GM23338 (cell line): Measurements from ENCODE around the gene RBMS2. TPM values are rescaled to one million over a fixed set of nuclear protein-coding genes. Genes with fewer than 3 reads are reported as not detected.
A peak's percentile ranks its signal among the peaks of the same experiment; 100 is the strongest.

ENCODE experiments used
- ATAC-seq: fragments of 200-7000 bp; cut with Tn5 transposase; 3 replicates; pipeline ENCODE4 v1.9.1; 2020
- DNase-seq: peaks from one replicate; pipeline ENCODE4 v3.0.0-alpha.2; 2015; ENCODE audit warnings: low spot score
- H2AFZ ChIP-seq: fragments of 200-600 bp; sonication (generic); 2 replicates; pipeline ENCODE4 v1.8.0; 2016; ENCODE audit warnings: antibody characterized with exemption, mild to moderate bottlenecking, moderate library complexity
- H3F3A ChIP-seq: fragments of 200-600 bp; sonication (generic); replicated peaks from 2 replicates; pipeline ENCODE4 v1.8.0; 2017; ENCODE audit warnings: antibody characterized with exemption, mixed run types, low read depth
- H3K27ac ChIP-seq: fragments of 200-600 bp; sonication (generic); 2 replicates; pipeline ENCODE4 v1.6.1; 2016; ENCODE audit warnings: low read depth
- H3K27me3 ChIP-seq: fragments of 200-600 bp; sonication (generic); 2 replicates; pipeline ENCODE4 v1.8.0; 2016; ENCODE audit warnings: mild to moderate bottlenecking, mixed run types, moderate library complexity; ENCODE audit not compliant: insufficient read depth
- H3K36me3 ChIP-seq: fragments of 200-600 bp; sonication (generic); 2 replicates; pipeline ENCODE4 v1.8.0; 2016; ENCODE audit warnings: mild to moderate bottlenecking; ENCODE audit not compliant: insufficient read depth
- H3K4me1 ChIP-seq: fragments of 200-600 bp; sonication (generic); 2 replicates; pipeline ENCODE4 v1.8.0; 2016; ENCODE audit warnings: mild to moderate bottlenecking, moderate library complexity; ENCODE audit not compliant: insufficient read depth
- H3K4me2 ChIP-seq: fragments of 200-600 bp; sonication (generic); 2 replicates; pipeline ENCODE4 v1.7.1; 2017; ENCODE audit warnings: mixed run types
- H3K4me3 ChIP-seq: fragments of 200-600 bp; sonication (generic); 2 replicates; pipeline ENCODE4 v1.6.1; 2016; ENCODE audit warnings: mixed run types
- H3K79me2 ChIP-seq: fragments of 200-600 bp; sonication (generic); replicated peaks from 2 replicates; pipeline ENCODE4 v1.8.0; 2017; ENCODE audit warnings: mild to moderate bottlenecking; ENCODE audit not compliant: insufficient read depth
- H3K9me2 ChIP-seq: fragments of 200-600 bp; sonication (generic); 2 replicates; pipeline ENCODE4 v1.8.0; 2017; ENCODE audit not compliant: insufficient read depth
- H4K20me1 ChIP-seq: fragments of 200-600 bp; sonication (generic); replicated peaks from 2 replicates; pipeline ENCODE4 v1.8.0; 2017; ENCODE audit warnings: mild to moderate bottlenecking; ENCODE audit not compliant: insufficient read depth
- H3K27ac Mint-ChIP-seq: 2 replicates; pipeline ENCODE4 v1.8.0; 2020; ENCODE audit warnings: inconsistent platforms, mild to moderate bottlenecking, moderate library complexity, mixed read lengths
- H3K27me3 Mint-ChIP-seq: 3 replicates; pipeline ENCODE4 v1.8.0; 2022; ENCODE audit warnings: low read depth, mild to moderate bottlenecking, moderate library complexity, mixed read lengths, inconsistent platforms; ENCODE audit not compliant: insufficient read depth, poor library complexity
- H3K36me3 Mint-ChIP-seq: 3 replicates; pipeline ENCODE4 v1.8.0; 2021; ENCODE audit warnings: low read depth, mild to moderate bottlenecking, inconsistent platforms, moderate library complexity, mixed read lengths
- H3K4me1 Mint-ChIP-seq: 3 replicates; pipeline ENCODE4 v1.8.0; 2020; ENCODE audit warnings: mild to moderate bottlenecking, inconsistent platforms, mixed read lengths
- H3K4me3 Mint-ChIP-seq: 3 replicates; pipeline ENCODE4 v1.8.0; 2021; ENCODE audit warnings: moderate library complexity, mild to moderate bottlenecking, inconsistent platforms, mixed read lengths
- H3K9me3 Mint-ChIP-seq: 3 replicates; pipeline ENCODE4 v1.8.0; 2020; ENCODE audit warnings: moderate library complexity, mild to moderate bottlenecking, inconsistent platforms, mixed read lengths
- CREB1 ChIP-seq: fragments of 250-450 bp; sonication (Bioruptor Pico); IDR thresholded peaks from 2 replicates; pipeline ENCODE4 v1.5.0; 2020; ENCODE audit warnings: low read depth, mild to moderate bottlenecking, moderate library complexity
- JUNB ChIP-seq: IDR thresholded peaks from one replicate; pipeline ENCODE4 v1.6.1; 2016; ENCODE audit warnings: antibody characterized with exemption; ENCODE audit not compliant: unreplicated experiment
- NANOG ChIP-seq: IDR thresholded peaks from 2 replicates; pipeline ENCODE4 v1.6.1; 2016; ENCODE audit warnings: antibody characterized with exemption, borderline replicate concordance
- ZNF331 ChIP-seq: fragments of 250-450 bp; sonication (Bioruptor Pico); IDR thresholded peaks from 2 replicates; pipeline ENCODE4 v1.5.0; 2020; ENCODE audit warnings: low read depth, mild to moderate bottlenecking, moderate library complexity
- ZNF462 ChIP-seq: fragments of 250-450 bp; sonication (Bioruptor Pico); IDR thresholded peaks from 2 replicates; pipeline ENCODE4 v1.5.0; 2020; ENCODE audit warnings: mild to moderate bottlenecking, moderate library complexity
- polyA plus RNA-seq: library from polyadenylated mRNA; unstranded; fragments of >200 nt; fragmentation: Nextera tagmentation; extraction: Ambion mirVana; gene quantifications from 2 replicates; pipeline ENCODE4 v1.2.1, GENCODE V29; 2016
- total RNA-seq: library from RNA; depleted of rRNA; stranded (reverse); fragments of >200 nt; shearing (Covaris generic); gene quantifications from 2 replicates; pipeline ENCODE4 v1.2.3, GENCODE V29; 2014
- TF ChIP-seq, protein P1 (sequence below): IDR thresholded peaks from one replicate; pipeline ENCODE4 v1.6.1; 2018; ENCODE audit warnings: antibody characterized with exemption; ENCODE audit not compliant: unreplicated experiment

Gene RBMS2
- total and polyA plus RNA-seq, 2 experiments from 2014 or later, result 9.2 to 16.8 TPM

GRCh38 chr12:56616244-56616643 lies 94.6 kb downstream of the RBMS2 start (continued):
- no peak for TF ChIP-seq ZNF462 (CRISPR knock-in tag)
- TF ChIP-seq, protein P1, sequence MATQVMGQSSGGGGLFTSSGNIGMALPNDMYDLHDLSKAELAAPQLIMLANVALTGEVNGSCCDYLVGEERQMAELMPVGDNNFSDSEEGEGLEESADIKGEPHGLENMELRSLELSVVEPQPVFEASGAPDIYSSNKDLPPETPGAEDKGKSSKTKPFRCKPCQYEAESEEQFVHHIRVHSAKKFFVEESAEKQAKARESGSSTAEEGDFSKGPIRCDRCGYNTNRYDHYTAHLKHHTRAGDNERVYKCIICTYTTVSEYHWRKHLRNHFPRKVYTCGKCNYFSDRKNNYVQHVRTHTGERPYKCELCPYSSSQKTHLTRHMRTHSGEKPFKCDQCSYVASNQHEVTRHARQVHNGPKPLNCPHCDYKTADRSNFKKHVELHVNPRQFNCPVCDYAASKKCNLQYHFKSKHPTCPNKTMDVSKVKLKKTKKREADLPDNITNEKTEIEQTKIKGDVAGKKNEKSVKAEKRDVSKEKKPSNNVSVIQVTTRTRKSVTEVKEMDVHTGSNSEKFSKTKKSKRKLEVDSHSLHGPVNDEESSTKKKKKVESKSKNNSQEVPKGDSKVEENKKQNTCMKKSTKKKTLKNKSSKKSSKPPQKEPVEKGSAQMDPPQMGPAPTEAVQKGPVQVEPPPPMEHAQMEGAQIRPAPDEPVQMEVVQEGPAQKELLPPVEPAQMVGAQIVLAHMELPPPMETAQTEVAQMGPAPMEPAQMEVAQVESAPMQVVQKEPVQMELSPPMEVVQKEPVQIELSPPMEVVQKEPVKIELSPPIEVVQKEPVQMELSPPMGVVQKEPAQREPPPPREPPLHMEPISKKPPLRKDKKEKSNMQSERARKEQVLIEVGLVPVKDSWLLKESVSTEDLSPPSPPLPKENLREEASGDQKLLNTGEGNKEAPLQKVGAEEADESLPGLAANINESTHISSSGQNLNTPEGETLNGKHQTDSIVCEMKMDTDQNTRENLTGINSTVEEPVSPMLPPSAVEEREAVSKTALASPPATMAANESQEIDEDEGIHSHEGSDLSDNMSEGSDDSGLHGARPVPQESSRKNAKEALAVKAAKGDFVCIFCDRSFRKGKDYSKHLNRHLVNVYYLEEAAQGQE, result no peak

DNA sequence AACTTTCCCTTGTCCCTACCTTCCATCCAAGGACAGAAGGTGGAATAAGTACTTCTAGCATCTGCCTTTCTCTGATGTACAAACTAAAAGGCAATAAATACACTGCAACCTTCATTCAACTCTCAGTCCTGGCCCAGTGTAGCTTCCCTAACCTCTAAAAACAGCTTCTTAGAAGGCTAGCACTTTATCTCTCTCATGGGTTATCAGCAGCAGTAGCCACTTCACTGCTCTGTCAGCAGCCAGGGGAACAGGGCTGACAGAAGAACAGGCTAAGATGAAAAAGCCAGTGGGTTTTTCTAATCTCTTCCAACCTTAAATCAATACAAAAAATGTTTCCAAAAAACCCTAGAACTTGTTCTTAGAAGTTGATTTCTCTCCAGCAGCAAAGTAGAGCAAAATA lies 95.3 kb downstream of the RBMS2 start:
- H3K4me3 ChIP-seq, result no peak overlapping the region
- H3K79me2 ChIP-seq, result peaks cover 59% of the 10 kb centered on the region
- no peaks in the 10 kb centered on the region for H3K9me3 Mint-ChIP-seq
- H3K4me2 ChIP-seq, result no peak overlapping the region
- H3K27ac Mint-ChIP-seq, result peak overlapping the region; percentile 64
- H3K27me3 ChIP-seq, result no peaks in the 10 kb centered on the region
- H3K4me1 ChIP-seq, result no peaks in the 10 kb centered on the region
- peaks cover 6% of the 10 kb centered on the region for H3F3A ChIP-seq
- peaks cover 40% of the 10 kb centered on the region for H4K20me1 ChIP-seq
- peaks cover 59% of the 10 kb centered on the region for H3K36me3 Mint-ChIP-seq
- ATAC-seq (no peak), DNase-seq (no peak)
- no peak overlapping the region for H3K4me3 Mint-ChIP-seq
- H3K4me1 Mint-ChIP-seq, result no peaks in the 10 kb centered on the region
- peaks cover 3% of the 10 kb centered on the region for H3K27me3 Mint-ChIP-seq
- no peaks in the 10 kb centered on the region for H3K9me2 ChIP-seq
- H2AFZ ChIP-seq, result no peak overlapping the region
- peak overlapping the region; percentile 69; the same call in 1 of the 2 replicates for H3K27ac ChIP-seq
- peaks cover 38% of the 10 kb centered on the region for H3K36me3 ChIP-seq
- TF ChIP-seq JUNB, result no peak
- TF ChIP-seq, protein P1, result no peak
- no peak for TF ChIP-seq ZNF331
- TF ChIP-seq NANOG, result no peak
- TF ChIP-seq CREB1 (CRISPR knock-in tag), result no peak
